ENCODE measurements around the gene ZNF766.

GRCh38 chr19:52230685-52231084 lies 38.7 kb upstream of the ZNF766 start:
- TF ChIP-seq CTCF (conservative IDR thresholded peaks at IDR 0.05) (no peak), ZFX (IDR thresholded peaks at IDR 0.05) (no peak)
